Activated B cell treated with CpG ODN at 0.5 μM for 24 hours (primary cell): ENCODE measurements around the gene DYNC1I1. TPM values are rescaled to one million over a fixed set of nuclear protein-coding genes. Genes with fewer than 3 reads are reported as not detected.

Source experiments
- ATAC-seq: fragments of 200-7000 bp; cut with Tn5 transposase; one replicate; pipeline ENCODE4 v1.10.0; 2021; ENCODE audit warnings: low read depth, mild to moderate bottlenecking, moderate library complexity
- CTCF ChIA-PET: fragments of 350-600 bp; sonication (Branson Sonifier 250); formaldehyde crosslinking; loops from one replicate; lab custom pipeline; 2021; ENCODE audit warnings: antibody characterized with exemption; lab: Charles Lee
- POLR2A ChIA-PET: fragments of 350-600 bp; sonication (Branson Sonifier 250); formaldehyde crosslinking; loops from one replicate; lab custom pipeline; 2021; ENCODE audit warnings: antibody characterized with exemption; lab: Charles Lee
- DNase-seq: peaks from one replicate; pipeline ENCODE4 v3.0.0; 2022
- H3K27ac Mint-ChIP-seq: one replicate; pipeline ENCODE4 v1.8.0; 2020; ENCODE audit warnings: mixed read lengths
- H3K27me3 Mint-ChIP-seq: one replicate; pipeline ENCODE4 v1.8.0; 2021; ENCODE audit warnings: mixed read lengths
- H3K36me3 Mint-ChIP-seq: one replicate; pipeline ENCODE4 v1.8.0; 2021; ENCODE audit warnings: low read depth, mixed read lengths
- H3K4me1 Mint-ChIP-seq: one replicate; pipeline ENCODE4 v1.8.0; 2021; ENCODE audit warnings: mixed read lengths
- H3K4me3 Mint-ChIP-seq: one replicate; pipeline ENCODE4 v1.8.0; 2020; ENCODE audit warnings: mild to moderate bottlenecking, mixed read lengths
- H3K9me3 Mint-ChIP-seq: one replicate; pipeline ENCODE4 v1.8.0; 2020; ENCODE audit warnings: mixed read lengths
- intact Hi-C: fragments of 100-400 bp; cut with micrococcal nuclease; formaldehyde crosslinking; loops from one replicate; pipeline ENCODE4 v1.15.1; 2024
- total RNA-seq: library from RNA; stranded (reverse); gene quantifications from 2 replicates; pipeline ENCODE4 v1.2.3, GENCODE V29; 2022
- TF ChIP-seq, protein P1 (sequence below): fragments of 200-600 bp; IDR thresholded peaks from one replicate; pipeline ENCODE4 v1.8.0; 2022; ENCODE audit warnings: antibody characterized with exemption, mild to moderate bottlenecking

DYNC1I1 gene
- total RNA-seq, 1 donor from 2014 or later: not detected

DNA sequence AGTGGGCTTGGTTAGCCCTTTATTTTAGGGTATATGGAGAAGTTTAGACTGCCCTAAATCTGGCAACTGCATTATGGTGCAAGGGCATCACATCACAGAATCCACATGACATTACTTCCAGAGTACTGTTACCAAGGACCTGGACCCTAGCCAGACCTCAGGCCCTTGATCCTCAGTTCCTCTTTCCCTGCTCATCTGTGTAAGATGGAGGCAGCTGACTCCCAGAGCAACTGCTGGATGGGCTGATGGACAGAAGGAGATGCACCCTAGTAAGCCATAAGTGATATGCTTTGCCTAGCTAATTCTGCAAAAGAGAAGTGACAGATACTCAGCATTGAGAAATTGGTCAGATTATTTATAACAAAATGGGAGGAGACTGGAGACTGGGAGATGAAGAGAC, 131.7 kb downstream of the DYNC1I1 start:
- intact Hi-C loops: no loop called here
- Mint-ChIP-seq H3K4me3 (no peak overlapping the region), H3K36me3 (no peaks in the 10 kb centered on the region), H3K9me3 (no peaks in the 10 kb centered on the region), H3K27ac (no peak overlapping the region), H3K27me3 (peaks cover 4% of the 10 kb centered on the region), H3K4me1 (no peaks in the 10 kb centered on the region)
- TF ChIP-seq, protein P1, sequence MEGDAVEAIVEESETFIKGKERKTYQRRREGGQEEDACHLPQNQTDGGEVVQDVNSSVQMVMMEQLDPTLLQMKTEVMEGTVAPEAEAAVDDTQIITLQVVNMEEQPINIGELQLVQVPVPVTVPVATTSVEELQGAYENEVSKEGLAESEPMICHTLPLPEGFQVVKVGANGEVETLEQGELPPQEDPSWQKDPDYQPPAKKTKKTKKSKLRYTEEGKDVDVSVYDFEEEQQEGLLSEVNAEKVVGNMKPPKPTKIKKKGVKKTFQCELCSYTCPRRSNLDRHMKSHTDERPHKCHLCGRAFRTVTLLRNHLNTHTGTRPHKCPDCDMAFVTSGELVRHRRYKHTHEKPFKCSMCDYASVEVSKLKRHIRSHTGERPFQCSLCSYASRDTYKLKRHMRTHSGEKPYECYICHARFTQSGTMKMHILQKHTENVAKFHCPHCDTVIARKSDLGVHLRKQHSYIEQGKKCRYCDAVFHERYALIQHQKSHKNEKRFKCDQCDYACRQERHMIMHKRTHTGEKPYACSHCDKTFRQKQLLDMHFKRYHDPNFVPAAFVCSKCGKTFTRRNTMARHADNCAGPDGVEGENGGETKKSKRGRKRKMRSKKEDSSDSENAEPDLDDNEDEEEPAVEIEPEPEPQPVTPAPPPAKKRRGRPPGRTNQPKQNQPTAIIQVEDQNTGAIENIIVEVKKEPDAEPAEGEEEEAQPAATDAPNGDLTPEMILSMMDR: no peak
- ATAC-seq (no peak), DNase-seq (no peak)
- POLR2A ChIA-PET: no interaction called here
- CTCF ChIA-PET: interaction anchor here (3.5 kb wide), 1 partner anchor 13 kb away, joined by 18 read pairs; no protein-coding TSS in a partner anchor

DNA sequence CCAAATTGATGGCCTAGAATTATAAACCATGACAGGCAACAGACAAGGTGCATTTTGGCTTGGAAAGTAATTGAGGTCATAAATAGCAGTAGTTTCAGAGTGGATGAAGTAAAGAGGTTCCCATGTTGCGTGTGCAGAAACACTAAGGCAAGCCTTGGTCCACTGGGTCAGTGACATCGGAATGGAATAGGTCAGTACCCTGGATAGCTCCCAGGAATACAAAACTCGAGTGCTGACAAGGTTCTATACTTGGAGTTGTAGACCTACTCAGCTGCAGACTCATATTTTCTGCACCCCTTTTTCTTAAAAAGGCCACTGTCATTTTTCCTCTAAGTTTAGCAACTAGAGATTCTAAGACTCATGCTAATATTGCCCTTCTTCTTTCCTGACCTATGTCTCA, 132.8 kb downstream of the DYNC1I1 start:
- no peak overlapping the region for H3K4me3 Mint-ChIP-seq
- ATAC-seq: no peak
- H3K4me1 Mint-ChIP-seq: no peaks in the 10 kb centered on the region
- ChIA-PET CTCF (interaction anchor here (3.5 kb wide), 1 partner anchor 11 kb away, joined by 18 read pairs; no protein-coding TSS in a partner anchor), POLR2A (no interaction called here)
- H3K9me3 Mint-ChIP-seq: no peaks in the 10 kb centered on the region
- TF ChIP-seq, protein P1: no peak
- no peak overlapping the region for H3K27ac Mint-ChIP-seq
- DNase-seq: no peak
- peaks cover 5% of the 10 kb centered on the region for H3K27me3 Mint-ChIP-seq
- no peaks in the 10 kb centered on the region for H3K36me3 Mint-ChIP-seq
- intact Hi-C loops: no loop called here

DNA sequence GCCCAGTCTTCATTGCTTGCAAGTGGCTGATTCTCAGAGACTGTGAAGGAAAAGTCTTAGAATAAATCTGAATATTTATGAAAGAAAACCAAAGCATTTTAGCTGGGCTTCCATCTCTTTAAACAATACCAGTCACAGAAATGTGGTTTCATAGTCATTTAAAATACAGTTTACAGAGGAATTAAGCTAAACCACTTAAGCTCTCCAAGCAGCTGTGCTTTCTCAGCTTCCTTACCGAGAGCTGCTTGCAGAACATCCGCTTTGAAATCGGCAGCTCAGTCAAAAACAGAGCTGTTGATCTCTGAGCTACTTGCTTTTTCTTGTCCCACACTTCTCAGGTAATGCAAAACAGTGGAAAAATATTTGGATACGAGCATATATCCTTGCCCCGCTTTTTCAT, 134.5 kb downstream of the DYNC1I1 start:
- ATAC-seq: no peak
- TF ChIP-seq, protein P1: no peak
- no peak overlapping the region for H3K4me3 Mint-ChIP-seq
- H3K27me3 Mint-ChIP-seq: peaks cover 11% of the 10 kb centered on the region
- POLR2A ChIA-PET: no interaction called here
- no peaks in the 10 kb centered on the region for H3K4me1 Mint-ChIP-seq
- H3K36me3 Mint-ChIP-seq: no peaks in the 10 kb centered on the region
- intact Hi-C loops: no loop called here
- CTCF ChIA-PET: interaction anchor here (3.5 kb wide), 1 partner anchor 10 kb away, joined by 18 read pairs; no protein-coding TSS in a partner anchor
- no peak overlapping the region for H3K27ac Mint-ChIP-seq
- DNase-seq: no peak
- no peaks in the 10 kb centered on the region for H3K9me3 Mint-ChIP-seq

DNA sequence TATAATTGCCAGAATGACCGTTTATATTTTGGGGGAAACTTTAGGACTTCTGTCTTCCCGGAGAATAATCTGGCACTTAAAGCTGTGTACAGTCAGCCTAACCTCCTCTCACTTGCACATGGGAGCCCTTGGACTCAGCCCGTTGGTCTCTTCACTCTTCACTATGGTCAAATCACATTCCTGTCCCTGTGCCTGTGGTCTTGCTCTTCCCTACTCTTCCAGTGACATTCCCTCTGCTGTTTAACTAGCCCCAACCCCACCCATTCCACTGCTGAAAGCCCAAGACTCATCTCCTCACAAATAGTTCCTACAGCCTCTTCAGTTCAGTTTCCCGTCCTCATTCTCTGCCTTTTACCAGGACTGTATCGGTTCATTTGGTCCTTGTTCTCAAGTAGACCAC, 135.0 kb downstream of the DYNC1I1 start:
- Mint-ChIP-seq H3K4me1 (no peaks in the 10 kb centered on the region), H3K27ac (no peak overlapping the region), H3K36me3 (no peaks in the 10 kb centered on the region), H3K9me3 (no peaks in the 10 kb centered on the region), H3K27me3 (peaks cover 11% of the 10 kb centered on the region), H3K4me3 (no peak overlapping the region)
- TF ChIP-seq, protein P1: no peak
- DNase-seq: no peak
- ChIA-PET POLR2A (no interaction called here), CTCF (interaction anchor here (3.5 kb wide), 1 partner anchor 9 kb away, joined by 18 read pairs; no protein-coding TSS in a partner anchor)
- intact Hi-C loops: no loop called here
- no peak for ATAC-seq

DNA sequence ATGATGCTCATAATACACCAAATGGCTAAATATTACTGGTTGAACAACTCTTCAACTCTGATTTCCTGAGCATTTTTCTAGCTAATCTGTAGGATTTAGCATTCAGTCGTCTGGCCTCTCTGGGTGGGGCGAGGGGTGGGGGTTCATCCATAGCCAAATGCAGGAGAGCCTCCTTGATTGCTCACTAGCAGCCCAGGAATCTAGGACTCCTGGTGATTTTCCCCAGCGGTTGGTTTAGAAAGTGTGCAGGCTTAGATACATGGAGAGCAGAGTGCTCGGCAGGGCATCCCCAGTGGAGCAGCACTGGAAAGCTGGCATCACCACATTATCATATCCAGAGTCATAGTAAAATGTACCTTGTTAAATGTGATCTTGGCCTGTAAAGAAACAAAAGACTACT, 136.1 kb downstream of the DYNC1I1 start:
- ATAC-seq (no peak), DNase-seq (no peak)
- Mint-ChIP-seq H3K4me1 (no peaks in the 10 kb centered on the region), H3K4me3 (no peak overlapping the region), H3K36me3 (no peaks in the 10 kb centered on the region), H3K27ac (no peak overlapping the region), H3K27me3 (peaks cover 12% of the 10 kb centered on the region), H3K9me3 (no peaks in the 10 kb centered on the region)
- POLR2A ChIA-PET: no interaction called here
- intact Hi-C loops: no loop called here
- CTCF ChIA-PET: no interaction called here
- TF ChIP-seq, protein P1: no peak
